Neuronal stem cell (in vitro differentiated cells): ENCODE data around the gene SMAD6.

Experiments used
- DNase-seq: peaks from one replicate; pipeline ENCODE4 v3.0.0-alpha.2; 2013; ENCODE audit warnings: low spot score
- H2AFZ ChIP-seq: one replicate; pipeline ENCODE4 v1.6.1; 2013; ENCODE audit warnings: mild to moderate bottlenecking, low read length, inconsistent platforms
- H2AK5ac ChIP-seq: 2 replicates; pipeline ENCODE4 v1.6.1; 2013; ENCODE audit warnings: low read depth, mild to moderate bottlenecking, inconsistent platforms, low read length, moderate library complexity, mixed read lengths
- H2BK120ac ChIP-seq: 2 replicates; pipeline ENCODE4 v1.6.1; 2013; ENCODE audit warnings: low read depth, mild to moderate bottlenecking, inconsistent platforms, low read length, moderate library complexity, mixed read lengths
- H2BK12ac ChIP-seq: one replicate; pipeline ENCODE4 v1.6.1; 2013; ENCODE audit warnings: low read length, inconsistent platforms
- H2BK15ac ChIP-seq: 2 replicates; pipeline ENCODE4 v1.6.1; 2013; ENCODE audit warnings: mild to moderate bottlenecking, low read length, inconsistent platforms, mixed read lengths
- H2BK5ac ChIP-seq: one replicate; pipeline ENCODE4 v1.6.1; 2013; ENCODE audit warnings: inconsistent platforms, mild to moderate bottlenecking, low read length, moderate library complexity
- H3K14ac ChIP-seq: one replicate; pipeline ENCODE4 v1.6.1; 2013; ENCODE audit warnings: low read length, inconsistent platforms
- H3K18ac ChIP-seq: 2 replicates; pipeline ENCODE4 v1.6.1; 2013; ENCODE audit warnings: low read length, inconsistent platforms
- H3K23ac ChIP-seq: 2 replicates; pipeline ENCODE4 v1.6.1; 2013; ENCODE audit warnings: low read depth, mild to moderate bottlenecking, mixed read lengths, low read length, inconsistent platforms; ENCODE audit not compliant: poor library complexity
- H3K27ac ChIP-seq: replicated peaks from 3 replicates; pipeline ENCODE4 v1.5.1; 2013; ENCODE audit warnings: low read length, inconsistent platforms
- H3K27me3 ChIP-seq, 3 experiments: 2 replicates each; pipeline ENCODE4 v1.6.1; 2013; ENCODE audit warnings: low read length in 3 of 3, mild to moderate bottlenecking in 2 of 3, inconsistent platforms in 1 of 3, low read depth in 1 of 3, mixed read lengths in 1 of 3, moderate library complexity in 1 of 3; ENCODE audit not compliant: control insufficient read depth in 3 of 3, insufficient read depth in 3 of 3
- H3K36me3 ChIP-seq, 2 donors: replicated peaks in 1 of 2; 2 replicates each; pipeline ENCODE4 v1.6.1; 2013; ENCODE audit warnings: low read length in 2 of 2; ENCODE audit not compliant: control insufficient read depth in 2 of 2, insufficient read depth in 2 of 2
- H3K4ac ChIP-seq: 2 replicates; pipeline ENCODE4 v1.6.1; 2013; ENCODE audit warnings: inconsistent platforms, mild to moderate bottlenecking, low read length, moderate library complexity
- H3K4me1 ChIP-seq, 2 donors: 1 replicate in 1 of 2; 2 replicates in 1 of 2; pipeline ENCODE4 v1.6.1; 2013; ENCODE audit warnings: low read length in 2 of 2, low read depth in 1 of 2; ENCODE audit not compliant: control insufficient read depth in 2 of 2, insufficient read depth in 1 of 2
- H3K4me2 ChIP-seq: one replicate; pipeline ENCODE4 v1.6.1; 2013; ENCODE audit warnings: mild to moderate bottlenecking, low read length, inconsistent platforms; ENCODE audit not compliant: insufficient read depth, poor library complexity, severe bottlenecking
- H3K4me3 ChIP-seq, 2 donors: 2 replicates each; pipeline ENCODE4 v1.5.1; 2013; ENCODE audit warnings: low read length in 2 of 2, mild to moderate bottlenecking in 2 of 2, inconsistent platforms in 1 of 2, moderate library complexity in 1 of 2
- H3K79me1 ChIP-seq: one replicate; pipeline ENCODE4 v1.6.1; 2013; ENCODE audit warnings: low read depth, mild to moderate bottlenecking, inconsistent platforms, low read length, moderate library complexity
- H3K9ac ChIP-seq: one replicate; pipeline ENCODE4 v1.6.1; 2013; ENCODE audit warnings: mild to moderate bottlenecking, low read depth, low read length, inconsistent platforms; ENCODE audit not compliant: poor library complexity
- H3K9me3 ChIP-seq, 2 donors: replicated peaks in 1 of 2; 2 replicates each; pipeline versions ENCODE3 to v1.6.1; 2013; ENCODE audit warnings: low read length in 2 of 2, mild to moderate bottlenecking in 2 of 2, inconsistent platforms in 1 of 2, low read depth in 1 of 2, mixed read lengths in 1 of 2, moderate library complexity in 1 of 2; ENCODE audit not compliant: control insufficient read depth in 2 of 2, insufficient read depth in 1 of 2
- H4K8ac ChIP-seq: one replicate; pipeline ENCODE4 v1.6.1; 2013; ENCODE audit warnings: low read depth, mild to moderate bottlenecking, inconsistent platforms, low read length, moderate library complexity
- H4K91ac ChIP-seq: one replicate; pipeline ENCODE4 v1.6.1; 2013; ENCODE audit warnings: low read length, low read depth, mild to moderate bottlenecking, inconsistent platforms; ENCODE audit not compliant: poor library complexity
- WGBS, 2 donors: extraction: QIAGEN DNeasy Blood & Tissue Kit; methylation state at CpG; one replicate each; pipeline ENCODE4 v1.1.7; 2013; ENCODE audit warnings: missing lambda C conversion rate in 2 of 2, mixed read lengths in 1 of 2; ENCODE audit not compliant: insufficient read length in 2 of 2, insufficient replicate concordance in 1 of 2; ENCODE audit errors: extremely low coverage in 2 of 2; 5-methylcytosine and 5-hydroxymethylcytosine counted together

Gene SMAD6

DNA sequence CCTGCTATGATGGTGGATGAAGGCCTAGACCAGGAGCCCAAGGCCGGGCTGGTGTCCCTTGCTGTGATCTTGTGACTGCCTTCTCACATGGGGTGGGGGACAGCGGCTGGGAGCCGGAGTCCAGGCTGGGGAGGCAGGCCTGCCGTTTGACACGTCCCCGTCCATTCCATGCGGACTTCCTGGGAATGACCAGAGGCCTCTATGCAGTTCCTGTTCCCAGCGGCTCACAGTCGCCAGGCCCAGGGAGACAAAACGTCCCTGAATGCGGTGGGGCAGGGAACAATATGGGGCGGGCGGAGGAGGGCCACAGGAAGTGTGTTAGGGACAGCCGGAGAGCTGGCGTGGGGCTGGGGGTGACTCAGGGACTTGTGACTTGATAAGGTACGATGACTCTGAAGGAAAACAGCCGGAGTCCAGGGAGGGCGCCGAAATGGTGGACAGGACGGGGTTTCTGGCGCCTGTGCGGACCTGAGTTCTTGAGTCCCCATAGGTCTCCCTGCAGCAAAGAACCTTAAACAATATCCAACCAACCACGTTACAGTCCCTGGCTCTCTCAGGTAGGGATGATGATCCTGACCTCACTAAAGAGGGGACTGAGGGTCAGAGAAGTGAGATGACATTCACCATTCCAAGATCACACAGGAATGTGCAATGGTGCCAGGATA is 40.5 kb upstream of the SMAD6 start:
- no peak for DNase-seq
- no peak overlapping the region for H2BK12ac ChIP-seq

DNA sequence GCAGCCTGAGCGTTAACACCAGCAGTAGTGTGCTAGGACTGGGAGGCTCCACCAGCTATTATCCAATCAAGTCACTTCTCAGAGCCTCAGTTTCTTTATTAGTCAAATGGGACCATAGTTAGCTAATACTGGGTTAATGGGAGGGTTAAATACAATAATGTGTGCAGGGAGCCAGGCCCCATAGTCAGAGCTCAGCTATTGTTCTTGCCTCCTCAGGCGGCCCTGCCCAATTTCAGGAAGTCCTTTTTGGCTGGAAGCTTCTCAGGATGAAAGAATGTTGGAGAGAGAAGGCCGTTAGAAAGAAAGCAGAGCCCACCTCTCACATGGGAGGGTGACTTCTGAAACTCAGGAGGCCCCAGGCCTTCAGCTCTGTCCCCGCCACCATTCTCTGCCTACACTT is 39.5 kb upstream of the SMAD6 start:
- whole genome bisulfite sequencing, 2 donors, result no CpG with 5 or more reads among the region's 4 CpGs

More for the DNA sequence above, 40.5 kb upstream of the SMAD6 start:
- H3K18ac ChIP-seq, result peak overlapping the region; percentile 76
- H2BK15ac ChIP-seq, result no peak overlapping the region
- H3K4me3 ChIP-seq, result no peak overlapping the region
- no peak overlapping the region for H4K91ac ChIP-seq
- peak overlapping the region; percentile 86 for H2AFZ ChIP-seq
- WGBS, 2 donors, result no CpG with 5 or more reads among the region's 23 CpGs
- peak overlapping the region; percentile 72 for H3K14ac ChIP-seq
- no peak overlapping the region for H3K4ac ChIP-seq
- no peak overlapping the region for H4K8ac ChIP-seq
- no peak overlapping the region for H3K4me2 ChIP-seq
- peak overlapping the region; percentile 6 for H2AK5ac ChIP-seq
- no peak overlapping the region for H2BK5ac ChIP-seq
- peaks cover 25 to 26% of the 10 kb centered on the region in 2 donors for H3K4me1 ChIP-seq
- H3K27ac ChIP-seq, result no peak overlapping the region
- no peak overlapping the region for H3K9ac ChIP-seq
- no peaks in the 10 kb centered on the region for H3K27me3 ChIP-seq
- H3K36me3 ChIP-seq, result no peaks in the 10 kb centered on the region
- no peaks in the 10 kb centered on the region for H3K79me1 ChIP-seq
- H3K9me3 ChIP-seq, result no peaks in the 10 kb centered on the region
- peak overlapping the region; percentile 28 for H3K23ac ChIP-seq
- H2BK120ac ChIP-seq, result peak overlapping the region; percentile 37

DNA sequence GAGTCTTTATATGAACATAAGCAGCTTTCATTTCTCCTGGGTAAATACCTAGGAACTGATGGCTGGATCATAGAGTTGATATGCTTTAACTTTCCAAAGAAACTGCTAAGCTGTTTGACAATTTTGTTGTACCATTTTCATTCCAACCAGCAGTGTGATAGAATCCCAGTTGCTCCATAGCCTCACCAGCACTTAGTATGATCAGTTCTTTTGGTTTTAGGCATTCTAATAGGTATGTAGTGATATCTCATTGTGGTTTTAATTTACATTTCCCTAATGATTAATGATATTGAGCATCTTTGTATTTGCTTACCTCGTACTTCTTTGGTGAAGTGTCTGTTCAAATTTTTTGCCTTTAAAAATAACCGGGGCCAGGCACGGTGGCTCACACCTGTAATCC is 38.4 kb upstream of the SMAD6 start:
- Histone ChIP-seq H3K4me3 (no peak overlapping the region), H3K9me3 (no peaks in the 10 kb centered on the region), H2BK15ac (no peak overlapping the region), H3K27ac (no peak overlapping the region), H4K8ac (no peak overlapping the region), H3K79me1 (no peaks in the 10 kb centered on the region), H3K23ac (no peak overlapping the region), H2AFZ (no peak overlapping the region), H3K27me3 (no peaks in the 10 kb centered on the region), H2AK5ac (no peak overlapping the region), H3K36me3 (no peaks in the 10 kb centered on the region), H2BK12ac (no peak overlapping the region), H3K9ac (no peak overlapping the region), H4K91ac (no peak overlapping the region), H2BK120ac (no peak overlapping the region), H3K4ac (no peak overlapping the region), H2BK5ac (no peak overlapping the region), H3K4me1 (peaks cover 8 to 14% of the 10 kb centered on the region in 2 donors), H3K4me2 (no peak overlapping the region), H3K14ac (no peak overlapping the region), H3K18ac (no peak overlapping the region)
- WGBS, 2 donors, result no CpG with 5 or more reads among the region's 3 CpGs
- DNase-seq, result no peak

More for the DNA sequence above, 39.5 kb upstream of the SMAD6 start:
- peak overlapping the region; percentile 70 for H3K27ac ChIP-seq
- H3K14ac ChIP-seq, result no peak overlapping the region
- H3K9me3 ChIP-seq, result no peaks in the 10 kb centered on the region
- no peaks in the 10 kb centered on the region for H3K79me1 ChIP-seq
- H2AFZ ChIP-seq, result peak overlapping the region; percentile 77
- no peak overlapping the region for H3K23ac ChIP-seq
- H3K4ac ChIP-seq, result no peak overlapping the region
- no peak overlapping the region for H2BK120ac ChIP-seq
- no peak overlapping the region for H3K4me3 ChIP-seq
- no peak overlapping the region for H4K8ac ChIP-seq
- H2BK15ac ChIP-seq, result peak overlapping the region; percentile 20
- no peak overlapping the region for H4K91ac ChIP-seq
- H3K9ac ChIP-seq, result no peak overlapping the region
- H3K18ac ChIP-seq, result peak overlapping the region; percentile 61
- H2BK5ac ChIP-seq, result peak overlapping the region; percentile 19
- H3K36me3 ChIP-seq, result no peaks in the 10 kb centered on the region
- H3K4me1 ChIP-seq, result peaks cover 16 to 19% of the 10 kb centered on the region in 2 donors
- no peaks in the 10 kb centered on the region for H3K27me3 ChIP-seq
- no peak overlapping the region for H2AK5ac ChIP-seq
- H2BK12ac ChIP-seq, result no peak overlapping the region
- DNase-seq, result no peak
- no peak overlapping the region for H3K4me2 ChIP-seq

DNA sequence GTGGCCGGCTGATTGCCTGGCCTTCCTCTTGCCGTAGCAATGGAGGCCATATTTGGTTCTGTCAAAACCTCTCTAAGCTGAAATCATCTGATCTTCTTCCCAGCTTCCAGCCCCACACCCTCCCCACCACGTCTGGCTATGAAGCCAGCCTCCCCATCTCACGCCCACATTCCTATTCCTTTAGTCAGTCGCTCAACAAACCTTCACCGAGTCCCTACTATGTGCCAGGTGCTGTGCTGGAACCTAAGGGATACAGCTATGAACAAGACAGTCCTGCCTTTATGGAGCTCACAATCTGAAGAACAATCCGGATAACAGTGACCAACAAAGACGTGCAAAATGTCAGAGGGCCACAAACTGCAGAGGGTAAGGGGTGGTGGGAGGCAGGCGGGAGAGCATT is 31.9 kb upstream of the SMAD6 start:
- H3K23ac ChIP-seq, result no peak overlapping the region
- WGBS, 2 donors, result no CpG with 5 or more reads among the region's 9 CpGs
- no peaks in the 10 kb centered on the region for H3K36me3 ChIP-seq
- H2BK5ac ChIP-seq, result no peak overlapping the region
- H3K4me3 ChIP-seq, result no peak overlapping the region
- no peak overlapping the region for H2BK12ac ChIP-seq
- H2AFZ ChIP-seq, result peak overlapping the region; percentile 72
- H2BK120ac ChIP-seq, result no peak overlapping the region
- H3K9ac ChIP-seq, result no peak overlapping the region
- no peak overlapping the region for H4K91ac ChIP-seq
- no peak overlapping the region for H3K18ac ChIP-seq
- H3K79me1 ChIP-seq, result no peaks in the 10 kb centered on the region
- no peak overlapping the region for H4K8ac ChIP-seq
- H3K4me2 ChIP-seq, result no peak overlapping the region
- H3K27me3 ChIP-seq, result no peaks in the 10 kb centered on the region
- no peak overlapping the region for H3K27ac ChIP-seq
- no peak for DNase-seq
- no peaks in the 10 kb centered on the region for H3K9me3 ChIP-seq
- H3K4me1 ChIP-seq, result peaks cover 0 to 10% of the 10 kb centered on the region in 2 donors
- H2AK5ac ChIP-seq, result peak overlapping the region; percentile 12
- H3K4ac ChIP-seq, result no peak overlapping the region
- no peak overlapping the region for H2BK15ac ChIP-seq
- H3K14ac ChIP-seq, result no peak overlapping the region
